ENCODE results near the gene SPATA17.
"Not testable (repeated sequence)": the region's sequence is repeated elsewhere in the genome, so short reads cannot be mapped to it uniquely, and the experiment has no call there.

SPATA17 gene, protein sequence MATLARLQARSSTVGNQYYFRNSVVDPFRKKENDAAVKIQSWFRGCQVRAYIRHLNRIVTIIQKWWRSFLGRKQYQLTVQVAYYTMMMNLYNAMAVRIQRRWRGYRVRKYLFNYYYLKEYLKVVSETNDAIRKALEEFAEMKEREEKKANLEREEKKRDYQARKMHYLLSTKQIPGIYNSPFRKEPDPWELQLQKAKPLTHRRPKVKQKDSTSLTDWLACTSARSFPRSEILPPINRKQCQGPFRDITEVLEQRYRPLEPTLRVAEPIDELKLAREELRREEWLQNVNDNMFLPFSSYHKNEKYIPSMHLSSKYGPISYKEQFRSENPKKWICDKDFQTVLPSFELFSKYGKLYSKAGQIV

DNA sequence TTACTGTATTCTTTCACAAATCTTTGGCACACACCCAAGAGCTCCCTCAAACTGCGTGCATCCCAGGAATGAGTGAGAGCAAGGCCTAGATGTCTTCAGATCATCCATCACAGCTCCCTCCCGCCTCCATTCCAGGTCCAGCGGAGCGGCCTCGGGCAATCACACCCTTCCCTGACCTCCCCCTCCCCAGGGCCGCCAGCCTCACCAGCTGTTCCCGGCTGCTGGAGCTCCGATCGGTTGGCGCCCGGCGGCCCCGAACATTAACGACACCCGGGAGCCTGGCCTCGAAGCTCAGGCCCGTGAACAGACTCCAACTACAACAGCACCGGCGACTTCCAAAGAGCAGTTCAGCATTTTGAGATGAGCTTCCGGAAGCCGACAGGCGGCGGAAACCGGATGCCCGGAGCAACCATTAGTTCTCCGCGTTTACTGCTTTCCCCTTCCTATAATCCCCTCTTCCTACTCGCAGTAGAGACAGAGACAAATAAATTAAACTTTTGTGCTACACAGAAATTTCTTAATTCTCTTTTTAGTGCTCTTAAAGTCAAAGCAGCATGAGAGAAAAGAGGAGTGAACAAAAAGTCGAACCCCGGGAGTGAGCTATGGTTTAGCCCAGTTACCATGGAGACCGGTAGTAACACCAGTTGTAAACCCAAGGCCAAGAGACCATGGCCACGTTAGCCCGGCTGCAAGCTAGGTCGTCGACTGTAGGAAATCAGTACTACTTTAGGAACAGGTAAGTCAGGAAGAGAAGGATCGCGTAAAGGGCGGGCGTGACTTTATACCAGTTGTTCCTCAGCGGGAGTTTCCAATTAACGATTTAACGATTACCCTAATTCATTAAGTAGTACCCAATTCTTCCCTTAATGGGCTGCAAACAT is at the start of gene SPATA17, which contains the start of gene GPATCH2:
TSS of gene SPATA17 (plus strand) at position 634 of the 881 bp plus-strand sequence. CDS start at position 669, 35 bp downstream.
TSS of gene GPATCH2 (minus strand) at position 380 of the 881 bp plus-strand sequence. CDS start at position 261, 119 bp downstream.
- peak in 13 of 14 donors; percentile 22 to 90 (median 73) for DNase-seq

DNA sequence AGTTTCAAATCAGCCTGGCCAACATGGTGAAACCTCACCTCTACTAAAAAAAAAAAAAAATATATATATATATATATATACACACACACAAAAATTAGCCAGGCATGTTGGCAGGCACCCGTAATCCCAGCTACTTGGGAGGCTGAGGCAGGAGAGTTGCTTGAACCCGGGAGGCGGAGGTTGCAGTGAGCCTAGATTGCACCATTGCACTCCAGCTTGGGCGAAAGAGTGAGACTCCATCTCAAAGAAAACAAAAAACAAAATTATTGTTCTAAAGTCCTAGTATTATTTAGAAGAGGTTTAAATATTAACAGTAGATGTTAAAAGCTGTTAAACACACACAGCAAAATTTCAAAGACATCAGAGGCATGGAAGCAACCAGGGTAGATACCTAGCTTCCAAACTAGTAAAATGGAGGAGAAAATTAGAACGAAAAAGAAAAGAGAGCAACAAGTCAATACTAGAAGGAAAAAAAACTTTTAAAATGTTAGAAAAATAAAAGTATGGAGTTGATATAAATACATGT is 46.8 kb upstream of the SPATA17 start:
- not testable (repeated sequence) for DNase-seq

DNA sequence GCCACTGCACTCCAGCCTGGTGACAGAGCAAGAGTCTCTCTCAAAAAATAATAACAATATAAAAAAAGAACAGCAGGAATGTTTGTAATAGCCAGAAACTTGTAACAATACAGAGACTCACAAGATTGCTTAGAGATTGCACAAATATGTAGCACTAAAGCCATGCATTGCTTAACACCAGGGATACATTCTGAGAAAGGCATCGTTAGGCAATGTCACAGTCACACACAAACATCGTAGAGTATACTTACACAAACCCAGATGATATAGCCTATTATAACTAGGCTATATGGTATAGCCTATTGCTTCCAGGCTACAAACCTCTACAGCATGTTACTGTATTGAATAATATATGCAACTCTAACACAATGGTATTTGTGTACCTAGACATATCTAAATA is 45.6 kb upstream of the SPATA17 start:
- no peak for DNase-seq

DNA sequence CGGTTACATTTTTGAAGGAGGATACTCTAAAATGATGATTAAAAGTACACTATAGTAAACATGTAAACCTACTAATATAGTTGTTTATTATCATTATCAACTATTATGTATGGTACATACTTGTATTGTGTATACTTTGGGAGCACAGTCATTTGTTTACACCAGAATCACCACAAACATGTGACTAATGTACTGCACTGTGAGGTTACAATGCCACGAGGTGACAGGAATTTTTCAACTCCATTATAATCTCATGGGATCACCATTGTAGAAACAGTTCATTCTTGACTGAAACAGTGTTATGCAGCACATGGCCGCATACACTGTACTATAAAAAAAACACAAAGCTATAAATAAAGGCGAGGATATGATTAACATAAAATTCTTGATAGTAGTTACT is 44.6 kb upstream of the SPATA17 start:
- no peak for DNase-seq

DNA sequence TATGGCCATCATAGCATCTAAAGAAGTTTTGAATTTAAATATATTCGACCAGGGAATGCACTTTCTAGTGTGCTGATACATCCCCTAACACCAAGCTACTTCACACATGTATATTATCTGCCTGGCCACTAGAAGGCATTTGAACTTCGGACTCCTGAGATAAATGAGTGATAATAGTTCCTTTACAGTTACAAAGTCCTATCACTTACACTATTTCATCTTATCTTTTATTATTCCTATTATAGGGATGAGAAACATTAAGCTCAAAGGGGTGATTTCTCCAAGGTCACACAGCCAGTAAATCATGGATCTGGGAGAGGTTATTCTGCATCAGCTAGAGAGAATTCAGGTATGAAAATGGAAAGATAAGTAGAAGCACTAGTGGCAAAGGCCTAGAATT is 40.5 kb upstream of the SPATA17 start:
- DNase-seq: no peak

DNA sequence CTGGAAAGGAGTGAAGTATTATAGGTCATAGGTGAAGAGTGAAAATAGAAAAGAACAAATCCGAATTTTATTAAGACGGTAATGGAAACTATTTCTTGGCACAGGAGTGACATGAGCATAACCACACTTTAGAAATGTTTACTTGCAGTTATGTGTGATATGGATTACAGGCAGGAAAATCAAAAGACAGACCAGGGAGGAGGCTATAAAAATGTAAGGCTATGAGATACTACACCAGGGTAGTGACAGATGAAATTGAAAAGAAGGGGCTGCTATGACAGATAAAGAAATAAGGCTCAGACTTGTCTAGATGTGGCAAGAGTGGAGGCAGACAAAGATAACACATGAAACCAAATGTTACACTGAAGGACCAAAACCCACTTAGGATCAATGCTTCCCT is 32.0 kb upstream of the SPATA17 start:
- no peak for DNase-seq

DNA sequence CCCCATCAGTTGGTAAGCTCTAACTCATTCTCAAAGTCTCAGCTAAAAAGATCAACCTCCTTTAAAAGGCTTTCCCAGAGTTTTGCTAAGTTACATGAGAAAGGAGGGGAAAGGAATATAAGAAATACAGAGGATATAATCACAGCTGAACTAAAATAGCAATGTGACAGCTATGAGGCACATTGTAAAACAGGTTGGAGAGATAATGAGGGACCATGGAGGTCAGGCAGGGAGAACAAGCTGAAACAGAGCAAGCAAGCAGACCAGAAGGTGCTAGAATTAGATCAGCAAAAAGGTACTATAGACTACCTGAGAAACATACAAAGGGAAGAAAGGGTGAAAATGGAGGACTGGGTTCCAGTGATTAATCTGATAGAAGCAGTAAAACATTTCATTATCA is 28.8 kb upstream of the SPATA17 start:
- DNase-seq: no peak

DNA sequence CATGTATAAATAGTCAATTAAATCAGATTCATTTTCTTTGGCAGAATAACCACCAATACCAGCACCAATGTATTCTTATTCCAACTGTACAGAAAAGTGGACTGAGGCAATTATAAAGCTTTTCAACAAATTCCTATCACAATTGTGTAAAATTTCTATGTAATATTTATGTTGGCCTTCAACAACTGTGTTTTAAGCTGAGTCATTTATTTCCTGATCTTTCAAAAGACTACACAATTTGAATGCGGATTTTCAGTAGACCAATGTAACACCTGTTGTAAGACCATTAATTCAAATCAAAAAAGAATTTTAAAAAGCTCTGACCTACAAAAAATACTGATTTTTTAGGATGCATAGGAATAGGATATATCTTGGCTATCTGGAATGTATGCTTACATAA is 25.8 kb upstream of the SPATA17 start:
- no peak for DNase-seq

DNA sequence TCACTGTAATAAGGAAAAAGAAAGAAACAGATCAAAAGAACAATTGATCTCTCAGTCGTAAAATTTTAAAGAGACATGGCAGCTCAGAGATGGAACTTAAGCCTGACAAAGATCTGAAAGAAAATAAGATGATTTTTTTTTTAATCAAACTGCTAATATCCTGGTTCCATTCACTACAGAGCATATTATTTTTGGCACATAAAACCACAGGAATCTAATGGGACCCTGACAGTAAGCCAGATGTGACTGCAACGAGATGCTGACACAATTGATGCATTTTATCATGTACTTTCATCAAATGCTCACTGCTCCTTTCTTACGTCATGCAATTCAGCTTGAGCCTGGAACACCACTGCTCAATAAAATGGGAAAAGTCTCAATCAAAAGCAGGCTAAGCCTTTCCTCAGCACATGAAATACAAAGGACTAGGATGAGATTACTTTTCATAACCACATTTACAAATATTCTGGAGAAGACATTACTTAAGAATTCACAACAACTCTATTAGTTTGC is 16.9 kb upstream of the SPATA17 start:
- DNase-seq: no peak

DNA sequence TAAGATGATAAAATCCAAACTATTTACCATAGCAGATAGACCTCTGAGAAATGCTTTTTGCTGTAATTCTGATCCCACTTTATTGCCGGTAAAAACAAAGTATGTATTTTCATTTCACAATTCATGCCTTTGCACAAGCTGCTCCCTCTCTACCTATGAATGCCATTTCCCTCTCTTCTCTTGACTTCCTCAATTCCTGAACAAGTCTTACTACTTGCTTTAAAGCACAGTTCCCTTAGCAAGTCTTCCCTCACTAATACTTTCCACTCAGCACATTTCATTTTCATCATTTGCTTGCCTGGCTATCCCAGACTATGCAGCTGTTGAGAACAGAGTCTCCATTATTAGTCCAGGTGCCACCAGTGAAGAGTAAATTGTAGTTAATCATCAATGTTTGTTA is 14.0 kb upstream of the SPATA17 start:
- DNase-seq: no peak

DNA sequence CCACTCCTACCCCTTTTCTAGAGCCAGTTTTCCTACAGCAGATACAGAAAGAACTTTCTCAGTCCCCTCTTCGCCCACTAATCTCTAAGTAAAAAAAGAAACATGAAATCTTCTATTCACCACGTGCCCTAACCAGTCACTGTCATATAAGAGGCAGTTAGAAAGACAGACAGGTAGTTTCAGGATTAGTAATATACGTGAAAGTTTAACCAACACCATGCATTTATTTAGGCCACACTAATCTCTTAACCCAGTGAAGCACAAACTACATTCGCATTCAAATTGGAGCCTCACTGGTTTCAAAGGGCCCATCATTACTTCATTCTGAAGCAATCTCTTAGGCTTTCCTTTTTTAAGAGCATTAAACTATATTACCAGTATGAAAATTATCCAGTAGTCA is 10.3 kb upstream of the SPATA17 start:
- no peak for DNase-seq

DNA sequence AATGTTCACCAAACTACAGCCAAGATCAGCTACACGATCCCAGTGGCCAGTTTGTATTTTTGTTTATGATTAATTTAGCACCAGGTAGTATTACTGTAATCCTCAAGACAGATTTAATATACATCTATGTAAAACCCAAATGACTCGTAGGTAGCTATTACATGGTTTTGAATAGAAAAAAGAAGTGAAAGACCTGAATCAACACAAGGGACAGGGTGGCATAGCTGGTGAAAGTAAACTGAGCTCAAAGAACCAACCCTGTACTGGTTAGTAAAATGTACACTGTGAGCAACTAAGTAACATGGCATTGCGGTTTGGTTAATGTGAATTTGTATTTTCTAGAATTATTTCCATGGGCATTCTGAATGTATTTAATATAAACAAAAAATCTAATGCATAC is 9.1 kb upstream of the SPATA17 start:
- DNase-seq: no peak

DNA sequence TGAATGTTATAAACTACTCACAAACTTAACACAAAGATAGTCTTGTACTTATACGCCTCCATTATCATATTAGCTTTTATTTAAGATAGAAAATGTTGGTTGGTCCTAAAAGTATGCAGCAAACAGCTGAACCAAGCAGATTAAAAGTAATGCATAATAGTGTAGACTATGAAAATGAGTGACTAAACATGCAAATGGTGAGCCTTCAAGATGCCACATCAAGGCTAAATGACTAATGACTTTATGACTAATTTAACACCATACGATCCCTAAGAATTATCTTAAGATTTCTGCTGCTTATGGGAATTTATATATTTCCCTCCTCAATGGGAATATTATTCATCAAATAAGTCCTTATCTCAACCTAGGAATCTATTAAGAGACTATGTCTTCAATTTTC is 4.8 kb upstream of the SPATA17 start:
- DNase-seq: no peak

DNA sequence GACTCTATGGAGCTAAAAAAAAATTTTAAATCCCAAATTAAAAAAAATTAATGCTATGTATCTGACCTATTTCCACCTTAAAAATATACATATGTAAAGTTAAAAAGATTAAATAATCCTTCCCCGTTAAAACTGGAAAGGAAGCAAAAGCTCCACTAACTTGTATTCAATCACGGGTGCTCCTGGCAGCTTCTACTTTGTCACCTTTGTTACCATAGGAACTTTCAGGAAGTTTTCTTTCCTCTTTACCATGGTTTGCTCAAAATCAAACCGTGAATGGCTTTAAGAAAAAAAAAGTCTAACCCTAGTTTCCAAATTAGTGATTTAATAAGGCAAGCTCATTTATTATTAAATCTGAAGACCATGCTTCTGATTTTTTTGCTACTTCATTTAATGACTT is 3.7 kb upstream of the SPATA17 start:
- DNase-seq: no peak

DNA sequence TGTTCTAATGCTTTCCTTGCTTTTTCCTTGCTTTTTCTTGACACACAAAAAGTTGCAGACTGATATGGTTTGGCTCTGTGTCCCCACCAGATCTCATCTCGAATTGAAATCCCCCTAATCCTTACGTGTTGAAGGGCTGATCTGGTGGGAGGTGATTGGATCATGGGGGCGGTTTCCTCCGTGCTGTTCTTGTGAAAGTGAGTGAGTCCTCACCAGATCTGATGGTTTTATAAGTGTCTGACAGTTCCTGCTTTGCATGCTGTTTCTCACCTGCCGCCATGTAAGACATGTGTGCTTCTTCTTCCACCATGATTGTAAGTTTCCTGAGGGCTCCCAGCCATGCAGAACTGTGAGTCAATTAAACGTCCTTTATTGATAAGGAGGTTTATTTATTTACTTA is 11.3 kb downstream of the SPATA17 start:
- no peak for DNase-seq

DNA sequence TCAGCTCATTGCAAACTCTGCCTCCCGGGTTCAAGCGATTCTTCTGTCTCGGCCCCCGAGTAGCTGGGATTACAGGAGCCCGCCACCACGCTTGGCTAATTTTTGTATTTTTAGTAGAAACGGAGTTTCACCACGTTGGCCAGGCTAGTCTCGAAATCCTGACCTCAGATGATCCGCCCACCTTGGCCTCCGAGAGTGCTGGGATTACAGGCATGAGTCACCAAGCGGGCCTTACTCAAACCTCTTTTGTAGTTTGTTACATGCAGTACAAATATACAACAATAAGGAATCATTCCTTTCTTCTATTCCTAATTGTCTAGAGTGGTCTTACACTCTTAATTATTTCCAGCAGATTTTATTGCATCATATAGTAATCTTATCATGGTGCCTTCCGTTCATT is 16.6 kb downstream of the SPATA17 start:
- DNase-seq: no peak

DNA sequence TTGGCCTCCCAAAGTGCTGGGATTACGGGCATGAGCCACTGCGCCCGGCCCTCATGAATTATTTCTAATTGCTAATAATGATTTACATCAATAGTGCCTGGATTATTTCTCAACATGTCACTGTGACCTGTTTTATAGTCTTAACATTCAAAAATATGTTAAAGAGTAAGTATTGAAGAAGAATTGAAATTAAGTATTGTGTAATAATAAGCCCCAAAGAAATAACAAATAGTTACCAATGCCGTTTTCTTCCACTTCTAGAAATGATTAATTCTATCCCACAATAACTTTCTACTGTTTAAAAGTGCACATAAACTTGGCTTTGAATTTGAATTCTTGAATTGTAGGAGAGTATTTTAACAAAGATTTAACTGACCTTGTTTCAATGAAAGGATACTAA is 19.5 kb downstream of the SPATA17 start:
- DNase-seq: no peak

DNA sequence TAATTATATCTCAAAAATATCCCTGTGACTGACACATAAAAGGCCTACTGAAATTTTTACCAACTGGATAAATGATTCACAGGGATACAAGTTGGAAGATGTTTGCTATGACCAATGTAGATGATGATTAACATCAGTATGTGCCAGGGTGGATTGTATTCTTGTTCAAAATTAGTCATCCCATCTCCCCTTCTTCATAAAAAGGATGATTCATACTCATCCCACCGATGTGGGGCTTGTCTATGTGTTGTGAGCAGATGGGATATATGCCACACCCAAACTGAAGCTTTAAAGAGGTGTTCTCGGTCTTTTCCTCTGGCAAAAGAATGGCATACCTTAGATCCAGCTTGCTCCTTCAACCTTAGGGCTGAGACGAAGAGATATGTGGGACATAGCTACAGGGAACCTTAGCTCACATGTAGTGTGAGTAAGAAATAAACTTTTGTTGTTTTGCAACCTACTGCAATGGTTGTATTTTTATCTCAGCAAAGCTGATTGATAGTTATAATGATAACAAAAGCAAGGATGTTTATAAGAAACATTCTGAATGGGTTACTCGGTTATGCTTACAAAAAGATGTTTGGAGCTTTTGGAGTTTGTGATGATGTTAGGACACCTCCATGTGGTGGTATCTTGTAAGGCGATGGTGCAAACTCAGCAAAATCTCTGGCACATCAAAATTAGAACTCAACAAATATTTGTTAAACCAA is 29.4 kb downstream of the SPATA17 start:
- DNase-seq: peak in 1 of 14 donors; percentile 2

DNA sequence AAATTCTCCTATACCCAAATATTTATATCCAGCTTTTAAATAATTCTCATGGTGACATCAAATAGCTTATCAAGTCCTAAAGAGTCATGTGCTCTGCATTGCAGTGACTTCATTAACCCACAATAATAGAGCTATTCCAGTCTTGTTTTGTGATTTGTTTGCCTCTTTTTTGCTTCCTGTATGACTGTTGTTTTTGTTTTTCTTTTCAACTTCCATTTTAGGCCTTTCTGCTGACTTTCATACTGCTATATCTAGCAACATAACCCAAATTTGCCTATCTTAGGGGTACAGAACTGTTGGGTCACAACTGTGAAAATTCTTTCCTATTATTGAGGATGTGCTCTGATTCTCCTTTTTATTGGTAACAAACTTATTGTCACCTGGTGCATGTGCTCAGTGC is 30.3 kb downstream of the SPATA17 start:
- no peak for DNase-seq

DNA sequence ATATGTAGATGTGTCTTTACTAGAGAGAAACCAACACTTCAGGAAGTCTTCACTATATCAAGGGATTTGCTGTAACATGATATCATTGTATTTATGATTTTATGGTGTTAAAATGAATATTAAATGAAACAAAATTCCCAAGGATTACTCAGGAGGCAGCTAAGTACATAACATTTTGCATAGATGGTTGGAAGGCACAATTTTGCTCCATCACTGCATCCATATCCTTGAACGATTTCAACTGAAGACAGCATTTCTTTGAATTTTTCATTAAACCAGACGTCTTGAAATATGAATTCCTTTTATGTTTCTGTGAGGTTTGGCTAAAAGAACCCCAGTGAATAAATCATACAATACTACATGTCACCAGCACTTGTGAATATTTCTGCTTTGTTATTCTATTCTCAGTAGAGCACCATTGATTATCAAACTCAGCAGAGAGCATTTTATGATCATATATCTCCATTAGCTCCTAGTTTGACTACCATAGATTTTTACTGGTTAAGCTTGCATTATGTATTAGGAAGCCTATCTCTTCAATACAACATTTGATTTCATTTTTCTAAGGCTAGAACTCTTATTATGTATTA is 37.3 kb downstream of the SPATA17 start:
- no peak for DNase-seq

DNA sequence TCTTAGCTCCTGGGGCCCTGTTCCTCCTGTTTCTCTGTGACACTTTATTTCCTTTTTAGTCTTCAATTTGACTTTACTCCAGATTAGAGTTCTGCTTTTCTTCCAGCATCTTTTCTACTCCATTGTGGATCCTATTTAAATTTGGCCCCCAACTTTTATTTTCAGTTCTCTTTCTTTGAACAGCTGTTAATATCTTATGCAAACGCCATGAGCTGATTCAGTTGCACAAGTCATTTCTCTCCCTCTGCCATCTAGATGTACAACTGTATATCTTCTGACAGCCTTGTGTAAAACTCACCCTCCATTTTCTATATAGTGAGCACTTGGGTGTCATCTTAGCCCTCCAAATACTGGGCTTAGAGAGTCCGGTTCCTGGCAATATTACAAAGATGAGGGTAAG is 42.2 kb downstream of the SPATA17 start:
- no peak for DNase-seq
